GM18868 (cell line): ENCODE results near the gene ANXA5.

Experiments used
- ATAC-seq: cut with Tn5 transposase; IDR thresholded peaks from one replicate; pipeline ENCODE4 v1.9.1; 2021; ENCODE audit warnings: mild to moderate bottlenecking, moderate library complexity; ENCODE audit not compliant: unreplicated experiment

The ANXA5 gene

GRCh38 chr4:121650741-121651140, 46.0 kb downstream of the ANXA5 start:
- no peak for ATAC-seq

GRCh38 chr4:121648516-121648915, 48.3 kb downstream of the ANXA5 start:
- no peak for ATAC-seq

- ATAC-seq, result no peak
These were observed 53.7 kb downstream of the ANXA5 start for GRCh38 chr4:121642876-121643585.

GRCh38 chr4:121642292-121642691, 54.5 kb downstream of the ANXA5 start:
- no peak for ATAC-seq

- ATAC-seq, result no peak
These were observed 63.1 kb downstream of the ANXA5 start for GRCh38 chr4:121633653-121634052.

- no peak for ATAC-seq
These were observed 64.1 kb downstream of the ANXA5 start for GRCh38 chr4:121632636-121633035.
